Stimulated activated naive CD8-positive, alpha-beta T cell treated with anti-CD3 and anti-CD28 coated beads, Interleukin-15, Interleukin-2, amounts not matched to agents 100 ng/mL and 50 ng/mL, for 24 hours (primary cell): ENCODE results near the gene PLD4.

ENCODE experiments used
- H3K27ac Mint-ChIP-seq: one replicate; pipeline ENCODE4 v1.8.0; 2021; ENCODE audit warnings: mild to moderate bottlenecking, mixed read lengths
- H3K27me3 Mint-ChIP-seq: one replicate; pipeline ENCODE4 v1.8.0; 2021; ENCODE audit warnings: mixed read lengths
- H3K36me3 Mint-ChIP-seq: one replicate; pipeline ENCODE4 v1.8.0; 2021; ENCODE audit warnings: low read depth, mixed read lengths
- H3K4me1 Mint-ChIP-seq: one replicate; pipeline ENCODE4 v1.8.0; 2021; ENCODE audit warnings: low read depth, mixed read lengths
- H3K4me3 Mint-ChIP-seq: one replicate; pipeline ENCODE4 v1.8.0; 2021; ENCODE audit warnings: mild to moderate bottlenecking, mixed read lengths
- H3K9me3 Mint-ChIP-seq: one replicate; pipeline ENCODE4 v1.8.0; 2021; ENCODE audit warnings: mixed read lengths

The PLD4 gene

GRCh38 chr14:104973135-104973384 lies 48.4 kb downstream of the PLD4 start:
- Mint-ChIP-seq H3K4me1 (peaks cover 13% of the 10 kb centered on the region), H3K4me3 (no peak overlapping the region), H3K9me3 (no peaks in the 10 kb centered on the region), H3K27me3 (peaks cover 13% of the 10 kb centered on the region), H3K36me3 (no peaks in the 10 kb centered on the region), H3K27ac (no peak overlapping the region)

- Mint-ChIP-seq H3K4me3 (no peak overlapping the region), H3K27me3 (peaks cover 10% of the 10 kb centered on the region), H3K9me3 (no peaks in the 10 kb centered on the region), H3K36me3 (no peaks in the 10 kb centered on the region), H3K4me1 (peaks cover 13% of the 10 kb centered on the region), H3K27ac (no peak overlapping the region)
These were observed 48.9 kb downstream of the PLD4 start for GRCh38 chr14:104973385-104974145.

- H3K27ac Mint-ChIP-seq: no peak overlapping the region
- H3K4me3 Mint-ChIP-seq: no peak overlapping the region
- no peaks in the 10 kb centered on the region for H3K36me3 Mint-ChIP-seq
- H3K9me3 Mint-ChIP-seq: no peaks in the 10 kb centered on the region
- H3K27me3 Mint-ChIP-seq: peaks cover 14% of the 10 kb centered on the region
- peaks cover 13% of the 10 kb centered on the region for H3K4me1 Mint-ChIP-seq
These were observed 49.5 kb downstream of the PLD4 start for GRCh38 chr14:104974146-104974541.

GRCh38 chr14:104974665-104975390 lies 50.1 kb downstream of the PLD4 start:
- Mint-ChIP-seq H3K36me3 (no peaks in the 10 kb centered on the region), H3K27ac (no peak overlapping the region), H3K4me1 (peaks cover 13% of the 10 kb centered on the region), H3K27me3 (peaks cover 21% of the 10 kb centered on the region), H3K9me3 (no peaks in the 10 kb centered on the region), H3K4me3 (no peak overlapping the region)

GRCh38 chr14:104975481-104976197 lies 51.0 kb downstream of the PLD4 start:
- no peak overlapping the region for H3K4me3 Mint-ChIP-seq
- H3K9me3 Mint-ChIP-seq: no peaks in the 10 kb centered on the region
- H3K36me3 Mint-ChIP-seq: no peaks in the 10 kb centered on the region
- peaks cover 13% of the 10 kb centered on the region for H3K4me1 Mint-ChIP-seq
- H3K27me3 Mint-ChIP-seq: peaks cover 21% of the 10 kb centered on the region
- H3K27ac Mint-ChIP-seq: no peak overlapping the region

GRCh38 chr14:104976198-104977007 lies 51.7 kb downstream of the PLD4 start:
- H3K9me3 Mint-ChIP-seq: no peaks in the 10 kb centered on the region
- no peaks in the 10 kb centered on the region for H3K36me3 Mint-ChIP-seq
- H3K4me1 Mint-ChIP-seq: peaks cover 13% of the 10 kb centered on the region
- H3K27me3 Mint-ChIP-seq: peaks cover 21% of the 10 kb centered on the region
- no peak overlapping the region for H3K27ac Mint-ChIP-seq
- peak overlapping the region; percentile 57 for H3K4me3 Mint-ChIP-seq

GRCh38 chr14:104977008-104977680 lies 52.5 kb downstream of the PLD4 start:
- Mint-ChIP-seq H3K36me3 (no peaks in the 10 kb centered on the region), H3K9me3 (no peaks in the 10 kb centered on the region), H3K27me3 (peaks cover 21% of the 10 kb centered on the region), H3K4me1 (peaks cover 13% of the 10 kb centered on the region), H3K27ac (no peak overlapping the region), H3K4me3 (peak overlapping the region; percentile 49)

GRCh38 chr14:104977681-104978653 lies 53.3 kb downstream of the PLD4 start, which contains the start of gene AHNAK2:
TSS of gene AHNAK2 (minus strand) at chr14:104978374. CDS start at chr14:104978237, 137 bp downstream.
- Mint-ChIP-seq H3K27ac (no peak within 1 kb of the TSS), H3K27me3 (peaks cover 21% of the 10 kb centered on the region), H3K4me1 (peaks cover 13% of the 10 kb centered on the region), H3K4me3 (peak within 1 kb of the TSS; percentile 78), H3K36me3 (no peaks in the 10 kb centered on the region), H3K9me3 (no peaks in the 10 kb centered on the region)

GRCh38 chr14:104978746-104979691 lies 54.3 kb downstream of the PLD4 start:
- H3K36me3 Mint-ChIP-seq: no peaks in the 10 kb centered on the region
- H3K27ac Mint-ChIP-seq: no peak overlapping the region
- H3K27me3 Mint-ChIP-seq: peaks cover 21% of the 10 kb centered on the region
- H3K9me3 Mint-ChIP-seq: no peaks in the 10 kb centered on the region
- H3K4me3 Mint-ChIP-seq: no peak overlapping the region
- H3K4me1 Mint-ChIP-seq: peaks cover 13% of the 10 kb centered on the region

GRCh38 chr14:104979758-104980610 lies 55.3 kb downstream of the PLD4 start:
- Mint-ChIP-seq H3K9me3 (no peaks in the 10 kb centered on the region), H3K36me3 (no peaks in the 10 kb centered on the region), H3K4me3 (no peak overlapping the region), H3K27me3 (peaks cover 21% of the 10 kb centered on the region), H3K27ac (no peak overlapping the region), H3K4me1 (peaks cover 16% of the 10 kb centered on the region)

GRCh38 chr14:104980611-104981531 lies 56.2 kb downstream of the PLD4 start:
- no peaks in the 10 kb centered on the region for H3K9me3 Mint-ChIP-seq
- no peak overlapping the region for H3K27ac Mint-ChIP-seq
- peaks cover 13% of the 10 kb centered on the region for H3K4me1 Mint-ChIP-seq
- no peak overlapping the region for H3K4me3 Mint-ChIP-seq
- H3K27me3 Mint-ChIP-seq: peaks cover 21% of the 10 kb centered on the region
- no peaks in the 10 kb centered on the region for H3K36me3 Mint-ChIP-seq
